K562 (cell line): ENCODE measurements around the gene ACER1. TPM values are rescaled to one million over a fixed set of nuclear protein-coding genes. Genes with fewer than 3 reads are reported as not detected.

Experiments
- BHLHE40 ChIP-seq: IDR thresholded peaks from 2 replicates; pipeline ENCODE4 v1.6.1; 2011; ENCODE audit warnings: low read length, improper control_type of control experiment
- CBFA2T3 ChIP-seq: fragments of 450-650 bp; IDR thresholded peaks from 2 replicates; pipeline ENCODE4 v1.6.1; 2017
- CEBPB ChIP-seq: fragments of 450-650 bp; IDR thresholded peaks from 2 replicates; pipeline ENCODE4 v1.6.1; 2016; ENCODE audit warnings: missing genetic modification characterization, missing compliant biosample characterization
- CEBPG ChIP-seq, 3 experiments: fragments of 200-800 bp in 1 of 3; sonication (Bioruptor generic) in 1 of 3; sonication (generic) in 1 of 3; formaldehyde crosslinking in 1 of 3; IDR thresholded peaks in 2 of 3; conservative IDR thresholded peaks in 1 of 3; 2 replicates each; pipeline versions ENCODE4 v1.6.1 to v1.8.0; 2016 to 2022; ENCODE audit warnings: missing compliant biosample characterization in 2 of 3, missing genetic modification characterization in 2 of 3, mild to moderate bottlenecking in 1 of 3, missing genetic modification reagents in 1 of 3
- ELF1 ChIP-seq: fragments of 200-800 bp; sonication (Bioruptor generic); IDR thresholded peaks from 2 replicates; pipeline ENCODE4 v1.6.1; 2016; ENCODE audit warnings: missing genetic modification characterization, missing compliant biosample characterization
- FOXA3 ChIP-seq, 2 experiments: fragments of 450-650 bp in 1 of 2; sonication (generic) in 1 of 2; formaldehyde crosslinking; IDR thresholded peaks in 1 of 2; conservative IDR thresholded peaks in 1 of 2; 2 replicates each; pipeline versions ENCODE4 v1.4.0 to v1.8.0; 2020 to 2022; ENCODE audit warnings: mild to moderate bottlenecking in 2 of 2, missing genetic modification reagents in 1 of 2
- HBP1 ChIP-seq: fragments of 450-650 bp; formaldehyde crosslinking; IDR thresholded peaks from 2 replicates; pipeline ENCODE4 v1.4.0; 2022; ENCODE audit warnings: missing genetic modification characterization
- L3MBTL2 ChIP-seq: fragments of 450-650 bp; IDR thresholded peaks from 2 replicates; pipeline ENCODE4 v1.6.1; 2016; ENCODE audit warnings: mild to moderate bottlenecking, moderate library complexity
- MCM7 ChIP-seq, 2 experiments: fragments of 450-650 bp; IDR thresholded peaks; 2 replicates each; pipeline ENCODE4 v1.6.1; 2016 to 2018
- MYC ChIP-seq, 2 experiments: fragments of 250-450 bp in 1 of 2; sonication (Bioruptor Pico) in 1 of 2; IDR thresholded peaks; 2 replicates each; pipeline versions ENCODE4 v1.5.1 to v1.6.1; 2012 to 2021; ENCODE audit warnings: low read depth in 2 of 2, borderline replicate concordance in 1 of 2, improper control_type of control experiment in 1 of 2, low read length in 1 of 2, mild to moderate bottlenecking in 1 of 2, moderate library complexity in 1 of 2
- NRF1 ChIP-seq, 2 experiments: fragments of 450-650 bp; IDR thresholded peaks in 1 of 2; conservative IDR thresholded peaks in 1 of 2; 2 replicates each; pipeline ENCODE4 v1.6.1; 2014; ENCODE audit warnings: mild to moderate bottlenecking in 2 of 2
- RBM14 ChIP-seq: fragments of 200-400 bp; formaldehyde crosslinking; IDR thresholded peaks from 2 replicates; pipeline ENCODE4 v1.6.1; 2018; ENCODE audit warnings: low read depth, mild to moderate bottlenecking, low read length, moderate library complexity, borderline replicate concordance; ENCODE audit not compliant: insufficient read depth
- YY1 ChIP-seq, 3 experiments: IDR thresholded peaks; 2 replicates each; pipeline ENCODE4 v1.6.1; 2011; ENCODE audit warnings: low read length in 2 of 3, mild to moderate bottlenecking in 2 of 3, moderate library complexity in 2 of 3, borderline replicate concordance in 1 of 3, control low read depth in 1 of 3, low read depth in 1 of 3; ENCODE audit not compliant: insufficient read depth in 3 of 3, insufficient replicate concordance in 2 of 3, control insufficient read depth in 1 of 3, insufficient read length in 1 of 3; ENCODE audit errors: extremely low read depth in 1 of 3
- ZNF395 ChIP-seq: fragments of 200-800 bp; sonication (Bioruptor generic); IDR thresholded peaks from 2 replicates; pipeline ENCODE4 v1.6.1; 2017; ENCODE audit warnings: missing genetic modification characterization, missing compliant biosample characterization
- ZNF57 ChIP-seq: fragments of 450-650 bp; formaldehyde crosslinking; IDR thresholded peaks from 2 replicates; pipeline ENCODE4 v1.4.0; 2020; ENCODE audit warnings: mild to moderate bottlenecking, moderate library complexity
- polyA plus RNA-seq, 8 experiments: library from polyadenylated mRNA; depleted of rRNA in 4 of 8; stranded (reverse) in 5 of 8; unstranded in 3 of 8; fragments of >200 nt; fragmentation: Nextera tagmentation in 2 of 8; fragmentation: Illumina TruSeq in 1 of 8; extraction: Ambion mirVana in 2 of 8; extraction: Trizol in 1 of 8; gene quantifications; 2 replicates each; pipeline versions ENCODE4 v1.2.1 to v1.2.3, GENCODE V29; 2011 to 2014; ENCODE audit warnings: inconsistent platforms in 1 of 8, missing spikeins in 1 of 8
- total RNA-seq, 7 experiments: library from RNA; depleted of rRNA in 6 of 7; stranded (reverse); fragments of >200 nt in 6 of 7; fragmentation: Illumina TruSeq in 2 of 7; extraction: Trizol in 2 of 7; gene quantifications; 2 replicates each; pipeline versions ENCODE4 v1.2.1 to v1.2.3, GENCODE V29; 2011 to 2021; ENCODE audit warnings: low replicate concordance in 1 of 7
- TF ChIP-seq, protein P1 (sequence below): fragments of 200-800 bp; sonication (Bioruptor generic); IDR thresholded peaks from 2 replicates; pipeline ENCODE4 v1.6.1; 2017; ENCODE audit warnings: missing genetic modification characterization, missing compliant biosample characterization
- TF ChIP-seq, protein P2 (sequence below): fragments of 450-650 bp; IDR thresholded peaks from 2 replicates; pipeline ENCODE4 v1.6.1; 2014; ENCODE audit warnings: low read depth, mild to moderate bottlenecking, moderate library complexity, borderline replicate concordance

Gene ACER1
- total and polyA plus RNA-seq, 9 of the 15 experiments (the other 6 are each of a cell fraction or from before 2014, with no cell fraction given), result not detected

DNA sequence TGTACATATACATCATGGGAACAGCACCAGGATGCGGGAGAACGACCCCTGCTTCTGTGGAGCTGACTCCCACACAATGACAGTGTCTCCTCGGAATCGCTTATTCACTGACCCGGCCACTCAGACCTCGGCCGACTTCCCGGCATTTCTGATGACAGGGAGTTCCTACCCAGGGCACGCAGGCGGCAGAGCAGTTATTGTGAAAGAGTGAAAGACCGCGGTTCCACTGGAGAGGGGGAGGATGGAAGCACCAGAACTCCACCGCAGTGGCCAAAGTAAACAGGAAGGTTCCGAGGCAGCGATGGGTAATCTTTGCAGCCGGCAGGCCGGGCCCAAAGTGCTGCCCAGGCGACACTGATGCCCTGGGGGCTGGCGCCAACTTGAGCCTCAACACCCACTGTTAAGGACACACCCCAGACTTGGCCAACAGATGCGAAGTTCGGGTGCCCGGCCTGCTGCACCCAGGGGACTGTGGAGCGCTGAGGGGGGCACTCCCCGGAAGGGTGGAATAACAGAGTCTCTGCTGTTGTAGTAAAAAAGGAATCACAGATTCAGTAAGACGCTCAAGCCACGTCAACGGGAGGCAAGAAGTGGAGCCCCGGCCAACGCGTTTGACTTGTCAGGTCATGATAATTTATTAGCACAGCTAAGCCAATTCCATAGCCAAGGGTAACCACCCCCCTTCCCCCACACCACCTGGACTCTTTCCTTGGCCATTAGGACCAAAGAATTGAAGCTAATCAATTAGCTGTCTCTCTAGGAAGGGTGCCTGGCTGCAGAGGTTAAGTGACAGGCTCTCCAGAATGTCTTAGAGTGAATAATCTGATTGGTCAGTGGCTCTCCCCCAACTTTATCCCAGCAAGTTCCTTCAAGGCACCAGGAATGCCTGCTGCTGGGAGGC is 59.5 kb downstream of the ACER1 start (continued):
- TF ChIP-seq YY1 (IDR thresholded peaks at IDR 0.05; ENCODE audit: borderline replicate concordance in 1 of 3, control insufficient read depth in 1 of 3, extremely low read depth in 1 of 3, insufficient read depth in 3 of 3, insufficient read length in 1 of 3, insufficient replicate concordance in 2 of 3, low read depth in 1 of 3, low read length in 2 of 3), result peak in 1 of 3 experiments; percentile 1
- TF ChIP-seq, protein P1, sequence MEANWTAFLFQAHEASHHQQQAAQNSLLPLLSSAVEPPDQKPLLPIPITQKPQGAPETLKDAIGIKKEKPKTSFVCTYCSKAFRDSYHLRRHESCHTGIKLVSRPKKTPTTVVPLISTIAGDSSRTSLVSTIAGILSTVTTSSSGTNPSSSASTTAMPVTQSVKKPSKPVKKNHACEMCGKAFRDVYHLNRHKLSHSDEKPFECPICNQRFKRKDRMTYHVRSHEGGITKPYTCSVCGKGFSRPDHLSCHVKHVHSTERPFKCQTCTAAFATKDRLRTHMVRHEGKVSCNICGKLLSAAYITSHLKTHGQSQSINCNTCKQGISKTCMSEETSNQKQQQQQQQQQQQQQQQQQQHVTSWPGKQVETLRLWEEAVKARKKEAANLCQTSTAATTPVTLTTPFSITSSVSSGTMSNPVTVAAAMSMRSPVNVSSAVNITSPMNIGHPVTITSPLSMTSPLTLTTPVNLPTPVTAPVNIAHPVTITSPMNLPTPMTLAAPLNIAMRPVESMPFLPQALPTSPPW (CRISPR knock-in tag), result peak; percentile 76
- 0 out of 2 replicates have a peak, but pooled peaks have one; percentile 47 for TF ChIP-seq ELF1
- TF ChIP-seq ZNF57 (CRISPR knock-in tag), result no peak
- TF ChIP-seq MYC (IDR thresholded peaks at IDR 0.05; ENCODE audit: low read depth, low read length), result peak; percentile 27; the same call in 1 of the 2 replicates
- TF ChIP-seq MYC (CRISPR knock-in tag; IDR thresholded peaks at IDR 0.05; ENCODE audit: borderline replicate concordance, low read depth), result no peak
- no peak for TF ChIP-seq MCM7 (IDR thresholded peaks at IDR 0.05)
- TF ChIP-seq CEBPB (tag), result peak; percentile 93
- TF ChIP-seq FOXA3 (CRISPR knock-in tag; conservative IDR thresholded peaks at IDR 0.05 in 1 of 2, IDR thresholded peaks at IDR 0.05 in 1 of 2), result peak; percentile 75 to 81
- 0 out of 2 replicates have a peak, but pooled peaks have one; percentile 12 for TF ChIP-seq L3MBTL2
- peak in 1 of 2 experiments; percentile 27; a peak in 1 of 4 replicates for TF ChIP-seq NRF1 (conservative IDR thresholded peaks at IDR 0.05 in 1 of 2, IDR thresholded peaks at IDR 0.05 in 1 of 2)
- TF ChIP-seq CEBPG (CRISPR knock-in tag; IDR thresholded peaks at IDR 0.05), result peak; percentile 66
- TF ChIP-seq CEBPG (tag; conservative IDR thresholded peaks at IDR 0.05 in 1 of 2, IDR thresholded peaks at IDR 0.05 in 1 of 2), result peak; percentile 80 to 84
- peak; percentile 49 for TF ChIP-seq BHLHE40
- no peak for TF ChIP-seq RBM14
- peak; percentile 77 for TF ChIP-seq ZNF395 (CRISPR knock-in tag)
- no peak for TF ChIP-seq HBP1 (CRISPR knock-in tag)
- TF ChIP-seq, protein P2, sequence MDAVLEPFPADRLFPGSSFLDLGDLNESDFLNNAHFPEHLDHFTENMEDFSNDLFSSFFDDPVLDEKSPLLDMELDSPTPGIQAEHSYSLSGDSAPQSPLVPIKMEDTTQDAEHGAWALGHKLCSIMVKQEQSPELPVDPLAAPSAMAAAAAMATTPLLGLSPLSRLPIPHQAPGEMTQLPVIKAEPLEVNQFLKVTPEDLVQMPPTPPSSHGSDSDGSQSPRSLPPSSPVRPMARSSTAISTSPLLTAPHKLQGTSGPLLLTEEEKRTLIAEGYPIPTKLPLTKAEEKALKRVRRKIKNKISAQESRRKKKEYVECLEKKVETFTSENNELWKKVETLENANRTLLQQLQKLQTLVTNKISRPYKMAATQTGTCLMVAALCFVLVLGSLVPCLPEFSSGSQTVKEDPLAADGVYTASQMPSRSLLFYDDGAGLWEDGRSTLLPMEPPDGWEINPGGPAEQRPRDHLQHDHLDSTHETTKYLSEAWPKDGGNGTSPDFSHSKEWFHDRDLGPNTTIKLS, result peak; percentile 47; the same call in 1 of the 2 replicates
- TF ChIP-seq CBFA2T3, result peak; percentile 19; the same call in 1 of the 2 replicates
